GM10266 (cell line): ENCODE data around the gene HOXA9.

Experiments used
- DNase-seq: peaks from one replicate; pipeline ENCODE4 v3.0.0; 2012; ENCODE audit errors: extremely low spot score
- TF ChIP-seq, protein P1 (sequence below): IDR thresholded peaks from 2 replicates; pipeline ENCODE4 v1.5.1; 2012; ENCODE audit warnings: mild to moderate bottlenecking, low read depth; ENCODE audit not compliant: control insufficient read depth, insufficient read depth; ENCODE audit errors: missing control alignments

Gene HOXA9

DNA sequence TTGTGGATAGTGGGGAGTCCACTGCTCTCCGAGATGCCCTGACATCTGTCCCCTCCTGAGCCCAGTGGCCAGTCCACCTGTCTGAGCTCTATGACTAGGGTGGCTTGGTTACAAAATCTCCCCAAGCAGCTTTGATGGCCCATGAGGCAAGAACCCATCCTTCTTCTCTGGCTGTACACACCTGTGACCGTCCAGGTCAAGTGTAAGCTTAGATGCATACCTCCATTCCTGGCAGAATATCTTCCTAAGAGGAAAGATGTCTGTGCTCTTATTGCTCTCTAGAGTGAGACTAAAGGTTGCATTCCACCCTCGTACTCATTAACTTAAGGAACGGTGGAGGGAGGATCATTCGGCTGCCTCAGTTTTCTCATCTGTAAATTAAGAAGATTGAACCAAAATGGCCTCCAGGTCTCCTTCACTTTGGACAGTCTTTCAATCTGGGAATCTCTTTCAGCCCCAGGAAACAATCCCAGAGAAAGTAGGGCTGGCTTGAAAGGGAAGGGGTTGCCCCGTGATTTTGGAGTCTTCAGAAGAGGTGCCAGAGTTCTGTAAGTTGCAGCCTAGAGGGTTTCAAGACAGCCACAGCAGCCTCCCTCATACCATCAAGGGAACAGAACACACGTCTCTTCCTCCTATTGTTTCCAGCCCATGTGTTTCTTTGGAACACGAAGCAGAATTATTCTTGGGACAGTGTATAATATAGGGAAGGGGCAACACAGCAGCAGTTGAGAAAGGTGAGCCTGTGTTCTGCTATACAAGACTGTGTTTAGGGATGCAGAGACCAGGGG is 40.2 kb downstream of the HOXA9 start:
- TF ChIP-seq, protein P1, sequence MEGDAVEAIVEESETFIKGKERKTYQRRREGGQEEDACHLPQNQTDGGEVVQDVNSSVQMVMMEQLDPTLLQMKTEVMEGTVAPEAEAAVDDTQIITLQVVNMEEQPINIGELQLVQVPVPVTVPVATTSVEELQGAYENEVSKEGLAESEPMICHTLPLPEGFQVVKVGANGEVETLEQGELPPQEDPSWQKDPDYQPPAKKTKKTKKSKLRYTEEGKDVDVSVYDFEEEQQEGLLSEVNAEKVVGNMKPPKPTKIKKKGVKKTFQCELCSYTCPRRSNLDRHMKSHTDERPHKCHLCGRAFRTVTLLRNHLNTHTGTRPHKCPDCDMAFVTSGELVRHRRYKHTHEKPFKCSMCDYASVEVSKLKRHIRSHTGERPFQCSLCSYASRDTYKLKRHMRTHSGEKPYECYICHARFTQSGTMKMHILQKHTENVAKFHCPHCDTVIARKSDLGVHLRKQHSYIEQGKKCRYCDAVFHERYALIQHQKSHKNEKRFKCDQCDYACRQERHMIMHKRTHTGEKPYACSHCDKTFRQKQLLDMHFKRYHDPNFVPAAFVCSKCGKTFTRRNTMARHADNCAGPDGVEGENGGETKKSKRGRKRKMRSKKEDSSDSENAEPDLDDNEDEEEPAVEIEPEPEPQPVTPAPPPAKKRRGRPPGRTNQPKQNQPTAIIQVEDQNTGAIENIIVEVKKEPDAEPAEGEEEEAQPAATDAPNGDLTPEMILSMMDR, result no peak
- no peak for DNase-seq

DNA sequence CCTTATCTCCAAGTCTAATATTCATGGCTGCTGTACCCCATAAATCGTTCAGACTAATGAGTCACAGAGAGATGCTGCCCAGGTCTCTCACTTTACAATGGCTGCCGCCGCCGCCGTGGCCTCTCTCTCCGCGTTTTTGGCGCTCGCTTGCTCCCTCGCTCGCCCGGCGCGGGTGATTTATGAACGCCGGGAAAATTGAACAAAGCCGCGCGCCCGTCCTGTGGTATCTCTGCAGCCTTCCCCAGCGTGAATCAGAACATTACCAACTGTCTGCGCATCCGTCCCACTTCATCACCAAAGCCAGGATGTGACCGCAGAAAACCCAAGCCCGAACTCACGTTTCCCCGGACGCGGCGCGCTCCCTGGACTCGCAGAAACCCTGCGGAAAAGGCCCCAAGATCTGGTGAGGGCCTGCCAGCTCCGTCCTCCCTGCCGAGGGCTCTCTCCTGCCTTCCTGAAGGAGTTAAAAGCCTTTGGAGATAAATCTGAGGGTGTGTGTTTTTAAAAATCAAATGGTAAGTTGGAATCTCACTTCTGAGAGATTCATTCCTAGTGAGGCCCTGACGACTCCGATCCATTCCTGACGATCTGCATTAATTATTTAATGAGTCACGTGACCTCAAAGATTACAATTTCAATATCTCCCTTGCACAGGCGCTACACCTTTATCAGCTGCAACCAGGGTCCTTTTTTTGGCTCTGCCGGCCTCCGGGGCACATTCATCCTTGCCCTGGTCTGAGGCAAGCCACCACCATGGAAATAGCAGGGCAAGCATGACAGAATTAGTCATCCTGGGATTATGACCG is 41.0 kb downstream of the HOXA9 start:
- TF ChIP-seq, protein P1, result no peak
- no peak for DNase-seq

DNA sequence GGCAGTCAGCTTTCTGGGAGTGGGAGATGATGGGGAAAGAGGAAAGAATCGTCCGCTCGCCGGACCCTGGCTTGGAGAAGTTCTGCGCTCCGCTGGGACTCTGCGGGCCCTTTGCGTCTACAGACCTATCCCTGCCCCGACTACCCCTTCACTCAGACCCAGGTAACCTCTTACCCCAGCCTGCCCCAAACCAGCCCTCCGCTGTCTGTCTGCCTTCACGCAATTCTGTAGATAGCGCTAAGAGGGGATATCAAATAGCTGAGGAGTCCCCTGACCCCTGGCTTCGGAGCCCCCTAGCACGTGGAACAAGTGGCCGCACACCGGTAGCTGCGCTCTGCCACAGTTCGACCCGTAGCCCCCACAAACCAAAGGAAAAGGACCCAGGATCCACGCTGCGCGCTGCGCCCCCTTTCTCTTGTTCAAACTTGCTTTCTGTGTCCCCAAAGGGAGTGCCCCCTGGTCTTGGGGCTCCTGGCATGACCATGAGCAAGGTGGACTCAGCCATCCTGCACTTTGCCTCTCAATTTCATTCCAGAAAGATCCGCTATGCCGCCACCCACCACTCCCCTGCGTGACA is 41.8 kb downstream of the HOXA9 start:
- TF ChIP-seq, protein P1, result no peak
- no peak for DNase-seq

DNA sequence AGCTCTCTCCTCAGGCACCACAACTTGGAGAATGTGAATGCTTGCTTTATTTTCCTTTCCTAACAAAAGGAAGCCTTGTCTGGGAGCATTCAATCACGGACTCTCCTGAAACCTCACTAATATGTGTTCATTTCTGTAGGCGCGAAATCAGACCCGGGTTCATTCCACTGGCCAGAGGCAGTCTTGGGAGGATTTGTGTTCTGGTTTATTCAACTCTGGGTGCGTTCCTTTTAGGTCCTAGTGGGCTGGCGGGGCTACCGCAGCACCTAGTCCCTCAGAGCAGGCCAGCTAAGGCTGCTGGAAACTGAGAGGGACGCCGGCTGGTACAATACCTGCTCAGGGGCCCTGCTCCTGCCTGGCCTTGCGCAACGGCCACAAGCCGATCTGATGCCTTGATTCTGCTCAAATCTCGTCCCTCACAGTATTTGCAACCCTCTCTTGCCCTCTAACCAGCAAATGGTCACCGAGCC is 42.3 kb downstream of the HOXA9 start:
- DNase-seq, result no peak
- TF ChIP-seq, protein P1, result no peak

DNA sequence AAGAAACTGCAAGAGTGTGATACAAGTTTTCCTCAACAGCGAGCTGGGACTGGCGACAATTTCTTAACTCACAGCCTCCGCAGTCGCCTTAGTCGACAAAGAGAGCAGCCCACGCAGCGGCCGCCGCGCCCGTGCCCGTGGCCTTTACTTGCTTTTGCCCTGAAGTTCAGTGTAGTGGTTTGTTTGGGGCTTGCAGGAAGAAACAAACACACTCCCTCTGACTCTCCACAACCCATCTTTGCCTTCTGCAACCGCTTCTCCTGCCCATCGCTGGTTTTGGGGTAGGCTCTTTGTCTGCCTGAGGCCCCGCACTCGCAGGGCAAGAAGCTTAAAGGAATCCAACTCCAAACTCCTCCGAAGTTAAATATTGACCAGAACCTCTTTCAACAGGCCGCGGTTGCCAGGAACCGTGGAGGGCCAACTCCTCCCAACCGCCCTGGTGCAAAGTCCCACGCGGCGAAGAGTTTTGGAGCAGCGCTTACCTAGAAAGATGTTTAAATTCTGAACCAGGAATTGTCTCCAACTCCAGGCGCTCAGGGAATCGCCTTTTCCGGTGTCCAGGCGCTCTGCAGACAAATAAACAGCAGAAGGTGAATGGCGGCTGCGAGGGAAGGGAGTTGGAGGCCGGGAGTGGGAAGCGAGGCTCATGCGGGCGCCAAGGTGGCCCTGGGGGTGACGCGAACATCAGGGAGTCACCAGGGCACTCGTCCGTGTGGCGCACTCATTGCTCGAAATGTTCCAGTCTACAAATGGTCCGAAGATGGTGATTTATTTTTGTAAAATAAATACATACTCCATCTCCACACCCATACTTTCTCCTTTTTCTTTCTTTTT is 43.0 kb downstream of the HOXA9 start:
- no peak for DNase-seq
- TF ChIP-seq, protein P1, result no peak

DNA sequence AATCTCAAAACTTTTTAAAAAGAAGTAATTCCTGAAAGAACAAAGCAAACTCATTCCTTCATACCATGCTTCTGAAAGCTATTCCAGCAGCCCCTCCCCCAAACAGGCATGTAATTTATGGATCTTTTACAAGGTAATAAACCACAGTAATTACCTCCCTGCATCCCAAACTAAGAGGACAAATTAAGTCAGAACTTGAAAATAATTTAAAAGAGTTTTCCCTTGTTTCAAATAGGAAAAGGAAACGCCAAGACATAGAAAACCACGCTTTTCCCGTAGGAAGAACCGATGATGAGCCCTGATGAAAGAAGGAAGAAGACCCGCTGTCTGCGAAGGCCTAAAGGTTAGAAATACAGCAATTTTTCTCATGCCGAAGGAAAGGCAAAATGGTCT is 43.7 kb downstream of the HOXA9 start:
- TF ChIP-seq, protein P1, result no peak
- DNase-seq, result no peak
